Breast epithelium (tissue), 3 donors: Measurements from ENCODE around the gene CLASP2.

ENCODE experiments used
- POLR2A ChIP-seq: fragments of 450-650 bp; IDR thresholded peaks from one replicate; pipeline ENCODE4 v1.6.1; 2016; ENCODE audit warnings: antibody characterized with exemption, mild to moderate bottlenecking, moderate library complexity
- POLR2AphosphoS5 ChIP-seq, 3 donors: sonication (generic); formaldehyde crosslinking; IDR thresholded peaks; one replicate each; pipeline ENCODE4 v1.6.1; 2017; ENCODE audit warnings: antibody characterized with exemption in 3 of 3
- TF ChIP-seq, protein P1 (sequence below), 3 donors: fragments of 450-650 bp; IDR thresholded peaks; one replicate each; pipeline ENCODE4 v1.5.1; 2016 to 2017; ENCODE audit warnings: antibody characterized with exemption in 3 of 3, mild to moderate bottlenecking in 3 of 3, moderate library complexity in 3 of 3

DNA sequence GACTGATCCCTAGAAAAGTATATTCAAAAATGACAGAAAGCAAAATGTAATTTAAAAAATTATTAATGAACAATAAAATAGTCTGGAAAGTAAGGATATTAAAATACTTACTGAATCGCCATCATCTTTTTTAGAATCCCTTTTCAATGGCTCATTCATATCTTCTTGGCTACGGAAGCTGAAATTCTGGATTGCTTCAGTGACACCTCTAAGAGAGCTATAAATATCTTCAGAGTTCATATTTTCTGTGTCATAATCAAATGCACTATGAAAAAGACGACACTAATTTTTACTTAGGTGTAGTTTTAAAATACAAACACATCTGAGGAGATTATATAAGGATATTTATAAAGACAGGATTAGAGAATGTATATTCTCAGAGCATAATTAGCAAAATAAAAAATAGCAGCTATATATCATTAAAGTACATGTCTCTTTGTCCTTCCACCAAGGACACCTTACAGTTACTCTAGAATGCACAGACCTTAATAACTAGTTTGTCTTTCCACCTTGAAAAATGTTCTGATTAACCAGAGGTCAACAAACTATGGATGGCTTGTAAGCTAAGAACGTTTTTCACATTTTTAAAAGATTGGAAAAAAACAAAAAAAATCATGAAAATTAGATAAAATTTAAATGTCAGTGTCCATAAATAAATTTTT lies 179.2 kb downstream of the CLASP2 start:
- TF ChIP-seq, protein P1, sequence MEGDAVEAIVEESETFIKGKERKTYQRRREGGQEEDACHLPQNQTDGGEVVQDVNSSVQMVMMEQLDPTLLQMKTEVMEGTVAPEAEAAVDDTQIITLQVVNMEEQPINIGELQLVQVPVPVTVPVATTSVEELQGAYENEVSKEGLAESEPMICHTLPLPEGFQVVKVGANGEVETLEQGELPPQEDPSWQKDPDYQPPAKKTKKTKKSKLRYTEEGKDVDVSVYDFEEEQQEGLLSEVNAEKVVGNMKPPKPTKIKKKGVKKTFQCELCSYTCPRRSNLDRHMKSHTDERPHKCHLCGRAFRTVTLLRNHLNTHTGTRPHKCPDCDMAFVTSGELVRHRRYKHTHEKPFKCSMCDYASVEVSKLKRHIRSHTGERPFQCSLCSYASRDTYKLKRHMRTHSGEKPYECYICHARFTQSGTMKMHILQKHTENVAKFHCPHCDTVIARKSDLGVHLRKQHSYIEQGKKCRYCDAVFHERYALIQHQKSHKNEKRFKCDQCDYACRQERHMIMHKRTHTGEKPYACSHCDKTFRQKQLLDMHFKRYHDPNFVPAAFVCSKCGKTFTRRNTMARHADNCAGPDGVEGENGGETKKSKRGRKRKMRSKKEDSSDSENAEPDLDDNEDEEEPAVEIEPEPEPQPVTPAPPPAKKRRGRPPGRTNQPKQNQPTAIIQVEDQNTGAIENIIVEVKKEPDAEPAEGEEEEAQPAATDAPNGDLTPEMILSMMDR (IDR thresholded peaks at IDR 0.05), result no peak
- TF ChIP-seq POLR2A (no peak), POLR2AphosphoS5 (IDR thresholded peaks at IDR 0.05) (no peak)
